ENCODE results near the gene FGF11.

- TF ChIP-seq CTCF (conservative IDR thresholded peaks at IDR 0.05 in 1 of 2, IDR thresholded peaks at IDR 0.05 in 1 of 2; ENCODE audit: low read depth in 1 of 2, low read length in 2 of 2) (no peak), EZH2 (IDR thresholded peaks at IDR 0.05; ENCODE audit: low read length, missing control alignments) (no peak)
These were observed 30.4 kb upstream of the FGF11 start for GRCh38 chr17:7408863-7409262.
